Brain microvascular endothelial cell (primary cell): ENCODE results near the gene DOCK10.

Experiments used
- DNase-seq: peaks from one replicate; pipeline ENCODE4 v3.0.0-alpha.2; 2020
- H3K27ac ChIP-seq: fragments of 250-450 bp; sonication (Bioruptor Pico); 2 replicates; pipeline ENCODE4 v1.5.1; 2020; ENCODE audit warnings: mild to moderate bottlenecking, moderate library complexity
- H3K27me3 ChIP-seq: fragments of 250-450 bp; sonication (Bioruptor Pico); replicated peaks from 2 replicates; pipeline ENCODE4 v1.5.1; 2020; ENCODE audit warnings: mild to moderate bottlenecking
- H3K36me3 ChIP-seq: fragments of 250-450 bp; sonication (Bioruptor Pico); replicated peaks from 2 replicates; pipeline ENCODE4 v1.5.1; 2020; ENCODE audit warnings: mild to moderate bottlenecking
- H3K4me3 ChIP-seq: 2 replicates; pipeline ENCODE4 v1.5.1; 2011; ENCODE audit warnings: low read depth, mild to moderate bottlenecking, control low read depth, low read length, moderate library complexity
- in situ Hi-C: cut with HindIII; loops from 2 replicates; pipeline ENCODE4 v1.10.0; 2017; ENCODE audit warnings: low sequenced_read_pairs, low pct_ligation_motif_present
- TF ChIP-seq, protein P1 (sequence below): IDR thresholded peaks from 2 replicates; pipeline ENCODE4 v1.5.1; 2011; ENCODE audit warnings: low read depth, mild to moderate bottlenecking, moderate library complexity, low read length, control low read depth, inconsistent platforms; ENCODE audit errors: missing control alignments

The DOCK10 gene

GRCh38 chr2:224970311-224970710 is 72.0 kb downstream of the DOCK10 start:
- Histone ChIP-seq H3K36me3 (no peaks in the 10 kb centered on the region), H3K27me3 (no peaks in the 10 kb centered on the region), H3K27ac (no peak overlapping the region), H3K4me3 (no peak overlapping the region)
- no peak for DNase-seq
- TF ChIP-seq, protein P1, sequence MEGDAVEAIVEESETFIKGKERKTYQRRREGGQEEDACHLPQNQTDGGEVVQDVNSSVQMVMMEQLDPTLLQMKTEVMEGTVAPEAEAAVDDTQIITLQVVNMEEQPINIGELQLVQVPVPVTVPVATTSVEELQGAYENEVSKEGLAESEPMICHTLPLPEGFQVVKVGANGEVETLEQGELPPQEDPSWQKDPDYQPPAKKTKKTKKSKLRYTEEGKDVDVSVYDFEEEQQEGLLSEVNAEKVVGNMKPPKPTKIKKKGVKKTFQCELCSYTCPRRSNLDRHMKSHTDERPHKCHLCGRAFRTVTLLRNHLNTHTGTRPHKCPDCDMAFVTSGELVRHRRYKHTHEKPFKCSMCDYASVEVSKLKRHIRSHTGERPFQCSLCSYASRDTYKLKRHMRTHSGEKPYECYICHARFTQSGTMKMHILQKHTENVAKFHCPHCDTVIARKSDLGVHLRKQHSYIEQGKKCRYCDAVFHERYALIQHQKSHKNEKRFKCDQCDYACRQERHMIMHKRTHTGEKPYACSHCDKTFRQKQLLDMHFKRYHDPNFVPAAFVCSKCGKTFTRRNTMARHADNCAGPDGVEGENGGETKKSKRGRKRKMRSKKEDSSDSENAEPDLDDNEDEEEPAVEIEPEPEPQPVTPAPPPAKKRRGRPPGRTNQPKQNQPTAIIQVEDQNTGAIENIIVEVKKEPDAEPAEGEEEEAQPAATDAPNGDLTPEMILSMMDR: no peak
- in situ Hi-C loops: no loop called here

DNA sequence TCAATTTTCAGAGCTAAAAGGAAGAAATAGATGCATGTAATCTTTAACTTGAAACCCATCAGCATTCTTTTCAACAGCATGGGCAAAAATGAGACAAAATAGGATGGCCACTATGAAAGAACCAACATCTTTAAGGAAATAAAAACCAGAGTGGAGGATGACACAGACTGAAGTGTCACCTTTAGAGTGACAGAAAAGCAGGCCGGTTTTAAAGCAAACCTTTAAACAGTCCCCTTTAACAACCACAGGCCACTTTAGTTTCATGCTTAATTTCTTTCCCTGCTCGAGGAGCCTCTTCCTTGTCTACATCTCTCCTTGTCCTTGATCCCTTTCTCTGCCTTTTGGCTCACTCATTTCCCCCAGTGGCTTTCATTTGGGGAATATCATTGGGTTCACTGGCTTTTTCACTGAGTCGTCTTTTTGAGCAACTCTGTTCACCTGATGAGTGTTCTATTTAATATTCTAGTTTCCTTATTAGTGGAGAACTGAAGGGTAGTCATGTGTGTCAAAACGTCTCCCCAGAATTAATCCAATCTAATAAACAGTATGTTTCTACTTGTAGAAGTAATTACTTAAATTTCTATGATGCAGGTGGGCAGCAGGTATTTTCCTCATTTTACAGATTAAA is 72.5 kb downstream of the DOCK10 start:
- no peak for DNase-seq
- Histone ChIP-seq H3K27ac (no peak overlapping the region), H3K4me3 (no peak overlapping the region), H3K36me3 (no peaks in the 10 kb centered on the region), H3K27me3 (no peaks in the 10 kb centered on the region)
- in situ Hi-C loops: no loop called here
- TF ChIP-seq, protein P1: no peak

DNA sequence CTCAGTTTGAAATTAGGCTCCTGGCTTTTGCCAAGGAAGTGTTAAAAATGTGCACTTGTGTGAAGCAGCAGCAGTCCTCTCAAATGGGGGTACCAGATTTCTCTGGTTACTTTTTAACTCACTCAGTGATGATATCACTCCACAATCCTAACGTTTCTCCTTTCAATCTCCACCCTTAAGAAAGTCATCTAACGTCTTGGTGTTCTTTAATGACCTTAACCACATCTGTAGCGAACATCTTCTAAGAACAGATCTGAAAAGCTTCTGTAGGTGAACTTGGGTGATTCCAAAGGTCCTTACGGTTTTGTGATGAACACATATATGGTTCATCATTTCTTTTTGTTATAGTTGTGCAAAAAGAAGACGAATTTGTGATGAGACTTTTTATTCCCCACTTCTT is 73.2 kb downstream of the DOCK10 start:
- no peaks in the 10 kb centered on the region for H3K27me3 ChIP-seq
- no peak overlapping the region for H3K4me3 ChIP-seq
- H3K36me3 ChIP-seq: no peaks in the 10 kb centered on the region
- in situ Hi-C loops: no loop called here
- DNase-seq: no peak
- no peak overlapping the region for H3K27ac ChIP-seq
- TF ChIP-seq, protein P1: no peak

DNA sequence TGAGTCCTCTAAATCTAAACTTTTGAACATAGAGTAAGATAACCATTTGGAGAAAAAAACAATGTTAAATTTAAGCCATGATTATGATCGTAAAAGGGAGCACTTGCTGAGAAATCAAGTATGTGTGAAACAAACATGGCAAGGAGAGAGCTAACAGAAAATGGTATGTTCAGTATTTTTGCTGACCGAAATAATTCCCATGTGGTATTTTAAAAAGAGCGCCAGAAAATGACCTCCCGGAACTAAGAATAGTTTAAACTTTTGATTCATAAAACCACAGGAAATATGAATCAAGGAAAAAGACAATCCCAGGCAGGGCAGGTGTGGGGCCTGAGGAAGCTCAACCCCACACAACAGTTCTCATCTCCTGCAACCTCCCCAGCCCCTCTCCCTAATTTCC is 74.2 kb downstream of the DOCK10 start:
- in situ Hi-C loops: no loop called here
- Histone ChIP-seq H3K36me3 (no peaks in the 10 kb centered on the region), H3K27ac (no peak overlapping the region), H3K4me3 (no peak overlapping the region), H3K27me3 (no peaks in the 10 kb centered on the region)
- no peak for DNase-seq
- TF ChIP-seq, protein P1: no peak

- no peaks in the 10 kb centered on the region for H3K27me3 ChIP-seq
- DNase-seq: no peak
- no peak overlapping the region for H3K27ac ChIP-seq
- in situ Hi-C loops: no loop called here
- TF ChIP-seq, protein P1: no peak
- H3K4me3 ChIP-seq: no peak overlapping the region
- no peaks in the 10 kb centered on the region for H3K36me3 ChIP-seq
Observed at GRCh38 chr2:224966613-224967012, 75.7 kb downstream of the DOCK10 start.

- Histone ChIP-seq H3K27ac (no peak overlapping the region), H3K27me3 (no peaks in the 10 kb centered on the region), H3K4me3 (no peak overlapping the region), H3K36me3 (no peaks in the 10 kb centered on the region)
- TF ChIP-seq, protein P1: no peak
- in situ Hi-C loops: no loop called here
- no peak for DNase-seq
Observed at GRCh38 chr2:224959556-224959955, 82.7 kb downstream of the DOCK10 start.
